Endothelial cell of umbilical vein (primary cell): ENCODE measurements around the gene ZFAND5. TPM values are rescaled to one million over a fixed set of nuclear protein-coding genes. Genes with fewer than 3 reads are reported as not detected.

ENCODE experiments used
- BruUV-seq: library from RNA; stranded (reverse); fragments of 400-500 nt; replicated peaks from 2 replicates; lab custom pipeline; 2021; lab: Mats Ljungman, UMichigan
- CTCF ChIA-PET: fragments of 300-600, 350-600 bp; sonication (Branson Sonifier 250); formaldehyde crosslinking; loops from one replicate; lab custom pipeline; 2021; ENCODE audit warnings: antibody characterized with exemption, inconsistent platforms; lab: Charles Lee
- POLR2A ChIA-PET: fragments of 300-600, 350-600 bp; sonication (Branson Sonifier 250); formaldehyde crosslinking; loops from one replicate; lab custom pipeline; 2021; ENCODE audit warnings: antibody characterized with exemption, inconsistent platforms; lab: Charles Lee
- DNase-seq: peaks from one replicate; pipeline ENCODE4 v3.0.0-alpha.2; 2011; ENCODE audit warnings: low read depth, low spot score
- FAIRE-seq: peaks from 2 replicates; lab custom pipeline; 2011; peaks lifted over from hg19 to GRCh38; lab: Jason Lieb, UNC
- H2AFZ ChIP-seq: 2 replicates; pipeline ENCODE4 v1.6.0; 2012; ENCODE audit warnings: low read depth, low read length, control low read depth, inconsistent platforms
- H3K27ac ChIP-seq: 2 replicates; pipeline ENCODE4 v1.5.1; 2011; ENCODE audit warnings: low read depth, mild to moderate bottlenecking, control low read depth, low read length, moderate library complexity; ENCODE audit not compliant: insufficient read depth
- H3K27me3 ChIP-seq, 2 experiments: 2 replicates each; pipeline versions ENCODE4 v1.6.0 to v1.6.1; 2011; ENCODE audit warnings: low read length in 2 of 2, mixed read lengths in 1 of 2; ENCODE audit not compliant: control insufficient read depth in 2 of 2, insufficient read depth in 2 of 2
- H3K36me3 ChIP-seq, 2 experiments: 2 replicates in 1 of 2; 3 replicates in 1 of 2; pipeline ENCODE4 v1.5.1; 2011; ENCODE audit warnings: low read length in 2 of 2, mild to moderate bottlenecking in 1 of 2, moderate library complexity in 1 of 2; ENCODE audit not compliant: control insufficient read depth in 2 of 2, insufficient read depth in 2 of 2; ENCODE audit errors: extremely low read depth in 1 of 2
- H3K4me1 ChIP-seq: 3 replicates; pipeline ENCODE4 v1.5.1; 2011; ENCODE audit warnings: mild to moderate bottlenecking, low read length; ENCODE audit not compliant: control insufficient read depth, insufficient read depth; ENCODE audit errors: extremely low read depth
- H3K4me2 ChIP-seq: 2 replicates; pipeline ENCODE4 v1.6.1; 2011; ENCODE audit warnings: low read length, control low read depth, mixed read lengths; ENCODE audit not compliant: insufficient read depth
- H3K4me3 ChIP-seq, 3 experiments: fragments of 200-600 bp in 1 of 3; sonication (generic), shearing (Covaris generic) in 1 of 3; replicated peaks in 1 of 3; 2 replicates each; pipeline ENCODE4 v1.5.1; 2011 to 2016; ENCODE audit warnings: control low read depth in 3 of 3, low read length in 3 of 3, mild to moderate bottlenecking in 2 of 3, inconsistent platforms in 1 of 3, low read depth in 1 of 3, moderate library complexity in 1 of 3; ENCODE audit not compliant: insufficient read depth in 1 of 3
- H3K79me2 ChIP-seq: 2 replicates; pipeline ENCODE4 v1.6.0; 2012; ENCODE audit warnings: low read length, inconsistent platforms; ENCODE audit not compliant: control insufficient read depth, insufficient read depth
- H3K9ac ChIP-seq: replicated peaks from 2 replicates; pipeline ENCODE3; 2011; ENCODE audit warnings: low read length, control low read depth; ENCODE audit not compliant: insufficient read depth; ENCODE audit errors: extremely low read depth
- H3K9me1 ChIP-seq: replicated peaks from 3 replicates; pipeline ENCODE4 v1.6.0; 2011; ENCODE audit warnings: mild to moderate bottlenecking, low read length; ENCODE audit not compliant: control insufficient read depth, insufficient read depth; ENCODE audit errors: extremely low read depth
- H3K9me3 ChIP-seq: replicated peaks from 2 replicates; pipeline ENCODE4 v1.5.1; 2012; ENCODE audit warnings: low read length, inconsistent platforms; ENCODE audit not compliant: control insufficient read depth, insufficient read depth
- H4K20me1 ChIP-seq: replicated peaks from 2 replicates; pipeline ENCODE3; 2011; ENCODE audit warnings: mild to moderate bottlenecking, low read length; ENCODE audit not compliant: control insufficient read depth, insufficient read depth; ENCODE audit errors: extremely low read depth
- CTCF ChIP-seq, 2 donors: IDR thresholded peaks; 1 replicate in 1 of 2; 2 replicates in 1 of 2; pipeline ENCODE4 v1.5.1; 2011; ENCODE audit warnings: low read length in 2 of 2, mild to moderate bottlenecking in 2 of 2, moderate library complexity in 2 of 2, control low read depth in 1 of 2, inconsistent platforms in 1 of 2, low read depth in 1 of 2; ENCODE audit not compliant: insufficient read depth in 1 of 2; ENCODE audit errors: extremely low read depth in 1 of 2
- EZH2 ChIP-seq: IDR thresholded peaks from 2 replicates; pipeline ENCODE4 v1.6.1; 2012; ENCODE audit warnings: borderline replicate concordance, low read depth, mild to moderate bottlenecking, moderate library complexity, low read length, inconsistent platforms; ENCODE audit not compliant: severe bottlenecking
- FOS ChIP-seq: IDR thresholded peaks from 2 replicates; pipeline ENCODE4 v1.6.1; 2011; ENCODE audit warnings: mild to moderate bottlenecking, low read length, moderate library complexity, borderline replicate concordance; ENCODE audit not compliant: insufficient read depth
- GATA2 ChIP-seq: IDR thresholded peaks from 2 replicates; pipeline ENCODE4 v1.7.0; 2011; ENCODE audit warnings: low read depth, mild to moderate bottlenecking, moderate library complexity, mixed read lengths, low read length; ENCODE audit not compliant: insufficient read length, insufficient read depth
- MAX ChIP-seq: IDR thresholded peaks from 2 replicates; pipeline ENCODE4 v1.6.1; 2011; ENCODE audit not compliant: insufficient read depth, insufficient read length
- MYC ChIP-seq: IDR thresholded peaks from one replicate; pipeline ENCODE4 v1.6.1; 2011; ENCODE audit warnings: mild to moderate bottlenecking, low read depth, low read length
- POLR2A ChIP-seq: IDR thresholded peaks from 2 replicates; pipeline ENCODE4 v1.6.1; 2012; ENCODE audit warnings: low read depth, mild to moderate bottlenecking, control low read depth, low read length
- dilution Hi-C: fragments of 300-500 bp; cut with MboI; formaldehyde crosslinking; loops from one replicate; pipeline ENCODE4 v1.15.0; 2019; ENCODE audit warnings: low sequenced_read_pairs; ENCODE audit not compliant: extremely low pct_ligation_motif_present
- intact Hi-C: fragments of 100-400 bp; cut with micrococcal nuclease; formaldehyde crosslinking; loops from one replicate; pipeline ENCODE4 v1.10.0; 2022
- polyA plus RNA-seq, 4 experiments: library from polyadenylated mRNA; depleted of rRNA in 3 of 4; stranded (reverse) in 3 of 4; unstranded in 1 of 4; fragments of >200 nt; gene quantifications; 2 replicates each; pipeline versions ENCODE4 v1.2.1 to v1.2.3, GENCODE V29; 2011 to 2012; ENCODE audit warnings: missing spikeins in 1 of 4
- total RNA-seq: library from RNA; stranded (reverse); gene quantifications from 2 replicates; pipeline ENCODE4 v1.2.3, GENCODE V29; 2021

Gene ZFAND5
- total and polyA plus RNA-seq, 2 donors (not counting 3 experiments of a cell fraction or from before 2014, with no cell fraction given) = 63.7 to 176 TPM

DNA sequence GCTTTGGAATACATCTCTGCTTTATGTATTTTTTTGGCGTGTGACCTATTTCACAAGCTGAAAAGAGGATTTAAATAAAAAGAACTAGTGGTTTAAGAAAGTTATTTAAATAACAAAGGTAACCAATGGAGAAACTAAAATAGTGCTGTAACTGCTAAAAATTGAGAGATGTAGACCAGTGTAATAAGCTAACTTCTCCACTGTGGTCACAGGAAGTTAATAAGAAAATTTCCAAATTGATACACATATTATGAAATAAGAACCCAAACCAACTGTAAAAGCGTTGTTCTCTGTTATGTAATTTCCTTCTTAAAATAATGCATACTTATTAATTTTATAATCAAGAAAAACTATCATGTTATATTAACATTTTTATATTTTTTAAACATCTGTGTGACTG lies 29.1 kb upstream of the ZFAND5 start:
- Histone ChIP-seq H3K79me2 (no peaks in the 10 kb centered on the region), H3K9me3 (no peaks in the 10 kb centered on the region), H3K4me3 (no peak overlapping the region), H3K4me1 (no peaks in the 10 kb centered on the region), H3K9ac (no peak overlapping the region), H3K36me3 (no peaks in the 10 kb centered on the region), H3K27ac (no peak overlapping the region), H3K27me3 (no peaks in the 10 kb centered on the region), H2AFZ (no peak overlapping the region), H3K4me2 (no peak overlapping the region), H3K9me1 (no peaks in the 10 kb centered on the region), H4K20me1 (no peaks in the 10 kb centered on the region)
- ChIA-PET CTCF (interaction anchor here (1.2 kb wide), 1 partner anchor 23 kb away, joined by 3 read pairs; no protein-coding TSS in a partner anchor), POLR2A (no interaction called here)
- no peak for TF ChIP-seq FOS
- no peak for TF ChIP-seq CTCF (IDR thresholded peaks at IDR 0.05; ENCODE audit: extremely low read depth in 1 of 2, insufficient read depth in 1 of 2, low read depth in 1 of 2, low read length in 2 of 2)
- no peak for TF ChIP-seq MAX
- no peak for TF ChIP-seq MYC
- TF ChIP-seq EZH2 = no peak
- no peak for TF ChIP-seq POLR2A
- no peak for TF ChIP-seq GATA2
- dilution Hi-C loops = no loop called here
- no peak for DNase-seq
- BruUV-seq = no TSS peak
- no peak for FAIRE-seq
- intact Hi-C loops = no loop called here
